Limb (tissue), 2 donors: ENCODE results near the gene CACNA1C.

Experiments
- DNase-seq, 2 donors: peaks; one replicate each; pipeline ENCODE4 v3.0.0-alpha.2; 2016; ENCODE audit errors: extremely low spot score in 2 of 2

The CACNA1C gene

GRCh38 chr12:2273288-2273687 is 220.5 kb downstream of the CACNA1C start:
- no peak for DNase-seq

GRCh38 chr12:2273751-2274150 is 221.0 kb downstream of the CACNA1C start:
- no peak for DNase-seq

DNA sequence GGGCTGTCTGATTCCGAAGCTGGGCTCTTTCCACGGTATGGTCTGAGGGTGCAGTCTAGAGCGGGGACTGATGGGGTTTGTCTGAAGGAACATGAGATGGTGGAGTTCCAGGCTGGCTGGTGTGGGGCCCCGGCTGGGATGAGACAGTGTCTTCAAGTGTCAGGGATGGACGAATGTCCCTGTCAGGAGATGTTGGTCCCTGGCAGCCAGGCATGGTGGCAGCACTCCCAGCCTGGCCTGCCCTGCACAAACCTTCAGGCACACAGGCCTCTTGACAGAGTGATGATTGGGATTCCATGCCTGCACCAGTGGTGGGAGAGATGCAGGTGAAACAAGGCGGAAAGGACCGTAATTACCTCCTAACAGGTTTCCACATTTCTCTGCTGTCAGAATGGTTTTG is 221.9 kb downstream of the CACNA1C start:
- DNase-seq: no peak

DNA sequence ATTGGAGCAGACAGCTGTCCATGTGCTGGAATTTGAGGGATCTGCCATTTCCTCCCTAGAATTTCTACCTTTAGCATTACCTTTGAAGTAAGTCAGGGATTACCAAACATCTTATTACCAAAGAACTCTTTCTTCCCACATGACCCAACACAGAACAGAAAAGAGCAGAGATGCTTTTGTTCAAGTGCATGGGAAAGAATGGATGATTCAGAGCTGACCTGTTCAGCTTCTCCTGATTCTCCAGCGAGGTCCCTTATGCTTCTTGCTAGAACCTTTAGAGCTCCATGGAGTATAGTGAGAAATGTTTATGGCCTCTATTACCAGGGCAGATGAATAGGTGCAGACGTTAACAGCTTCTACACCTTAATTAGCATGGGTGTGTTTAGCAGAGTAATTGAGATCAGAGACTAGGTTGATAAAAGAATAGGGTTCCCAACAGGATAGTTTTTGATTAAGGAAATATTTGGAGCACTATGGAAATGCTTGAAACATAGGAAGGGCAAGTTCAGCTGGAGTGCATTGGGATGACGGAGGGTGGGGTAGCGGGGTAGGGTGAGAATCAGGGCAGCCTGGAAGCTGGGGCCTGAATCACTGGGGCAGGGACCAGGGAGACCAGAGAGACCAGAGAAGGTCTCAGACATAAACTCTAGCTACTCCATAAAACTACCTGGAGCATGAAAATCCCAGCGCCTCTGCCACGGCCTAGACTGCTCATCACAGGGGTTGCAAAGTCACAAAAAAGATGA is 223.7 kb downstream of the CACNA1C start:
- DNase-seq: no peak

DNA sequence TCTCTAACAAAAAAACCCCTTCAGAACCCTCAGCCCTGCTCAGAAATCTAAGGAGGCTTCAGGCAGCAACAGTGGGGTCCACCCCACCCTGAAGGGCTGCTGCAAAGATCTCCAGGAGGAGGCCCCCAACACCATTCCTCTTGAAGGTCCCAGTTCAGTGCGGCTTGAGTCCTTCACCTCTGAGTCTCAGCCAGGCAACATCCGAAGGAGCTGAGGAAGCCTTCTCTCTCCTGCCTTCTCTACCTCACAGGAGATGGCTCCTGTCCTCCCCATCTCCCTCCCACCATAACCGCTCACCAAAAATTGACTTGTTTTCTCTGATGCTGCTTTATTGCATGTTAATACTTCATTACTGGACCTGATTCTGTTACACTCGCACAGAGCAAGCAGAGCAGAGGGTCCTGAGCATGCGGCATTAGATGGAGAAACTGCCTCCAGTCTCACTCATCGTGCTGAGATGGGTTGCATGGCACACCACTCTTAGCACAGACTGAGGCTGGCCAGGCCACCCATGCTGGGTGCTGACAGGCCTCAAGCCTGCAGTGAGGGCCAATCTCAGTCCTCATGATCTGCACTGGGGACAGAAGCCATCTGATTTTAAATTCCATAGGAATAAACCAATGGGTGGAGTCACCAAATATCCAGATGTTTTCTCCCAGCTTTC is 224.8 kb downstream of the CACNA1C start:
- DNase-seq: no peak

DNA sequence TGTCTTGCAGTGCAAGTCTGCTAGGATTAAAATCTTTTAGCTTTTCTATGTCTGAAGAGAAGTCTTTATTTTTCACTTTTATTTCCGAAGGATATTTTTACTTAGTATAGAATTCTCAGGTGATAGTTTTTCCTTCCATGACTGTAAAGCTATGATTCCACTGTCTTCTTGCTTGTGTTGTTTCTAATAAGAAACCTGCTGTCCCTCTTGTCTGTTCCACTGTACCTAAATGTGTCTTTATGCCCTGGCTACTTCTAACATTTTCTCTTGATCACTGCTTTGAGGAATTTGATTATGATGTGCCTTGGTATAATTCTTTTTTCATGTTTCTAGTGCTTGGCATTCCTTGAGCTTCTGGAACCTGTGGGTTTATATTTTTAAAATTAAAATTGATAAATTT is 228.7 kb downstream of the CACNA1C start:
- no peak for DNase-seq

GRCh38 chr12:2282318-2282717 is 229.5 kb downstream of the CACNA1C start:
- no peak for DNase-seq

DNA sequence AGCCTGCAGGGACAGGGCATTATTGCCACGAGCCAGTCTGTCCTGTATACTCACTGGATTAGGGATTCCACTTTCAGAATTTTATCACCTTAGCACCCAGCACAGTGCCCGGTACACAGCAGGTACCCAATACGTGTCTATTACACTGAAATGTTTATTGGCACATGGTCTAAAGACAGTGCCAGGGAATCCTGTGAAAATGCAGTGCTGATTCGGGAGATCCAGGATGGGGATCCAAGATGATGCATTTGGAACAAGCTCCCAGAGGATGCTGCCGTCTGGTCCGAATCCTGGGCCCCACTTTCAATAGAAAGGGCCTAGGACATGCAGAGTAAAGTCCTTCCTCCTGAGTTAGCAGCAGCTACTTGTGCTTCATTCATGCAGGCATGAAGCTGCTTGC is 230.7 kb downstream of the CACNA1C start:
- no peak for DNase-seq

GRCh38 chr12:2283916-2284315 is 231.1 kb downstream of the CACNA1C start:
- peak; percentile 72 to 75 for DNase-seq

DNA sequence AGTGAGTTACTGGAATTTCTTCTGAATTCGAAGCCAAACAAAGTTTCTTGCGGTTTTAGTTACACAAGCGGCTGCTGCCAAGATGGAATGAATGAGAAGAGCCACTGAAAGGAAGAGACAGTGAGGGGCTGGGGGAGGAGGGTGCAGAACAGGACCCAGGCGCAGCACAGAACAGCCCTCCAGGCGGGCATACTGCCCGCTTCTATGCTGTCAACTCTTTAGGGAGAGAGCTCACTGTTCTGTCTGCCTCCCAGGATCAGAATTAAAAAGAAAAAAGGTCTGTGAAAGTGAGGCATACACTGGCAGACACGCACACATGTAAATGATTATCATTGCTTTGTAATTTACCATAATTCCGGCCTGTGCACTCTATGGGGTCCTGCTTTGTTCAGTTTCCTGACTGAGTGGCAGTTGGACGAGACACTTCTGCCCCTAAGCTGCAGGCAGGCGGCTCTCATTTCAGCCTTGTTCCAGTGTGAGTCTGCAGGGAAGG is 231.6 kb downstream of the CACNA1C start:
- peak; percentile 35 to 59 for DNase-seq

DNA sequence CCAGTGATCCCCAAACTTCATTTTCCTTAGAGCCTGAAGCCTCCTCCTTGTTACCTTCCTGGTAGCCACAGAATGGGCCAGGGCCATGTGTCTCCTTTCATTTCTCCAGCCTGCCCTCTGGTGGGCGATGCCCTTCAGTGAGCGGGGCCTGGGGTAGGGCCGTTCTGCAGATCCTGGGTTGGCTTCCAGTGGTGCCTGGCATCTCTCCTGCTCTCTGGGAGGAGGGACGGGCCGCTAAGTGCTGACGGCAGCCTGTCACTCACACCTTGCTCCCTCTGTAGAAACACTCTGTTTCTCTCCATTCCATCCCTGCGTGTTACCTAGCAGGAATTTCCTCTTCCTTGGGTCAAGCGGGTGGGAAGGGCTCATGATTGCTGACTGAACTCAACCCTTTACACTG is 232.1 kb downstream of the CACNA1C start:
- peak; percentile 73 to 86 for DNase-seq

DNA sequence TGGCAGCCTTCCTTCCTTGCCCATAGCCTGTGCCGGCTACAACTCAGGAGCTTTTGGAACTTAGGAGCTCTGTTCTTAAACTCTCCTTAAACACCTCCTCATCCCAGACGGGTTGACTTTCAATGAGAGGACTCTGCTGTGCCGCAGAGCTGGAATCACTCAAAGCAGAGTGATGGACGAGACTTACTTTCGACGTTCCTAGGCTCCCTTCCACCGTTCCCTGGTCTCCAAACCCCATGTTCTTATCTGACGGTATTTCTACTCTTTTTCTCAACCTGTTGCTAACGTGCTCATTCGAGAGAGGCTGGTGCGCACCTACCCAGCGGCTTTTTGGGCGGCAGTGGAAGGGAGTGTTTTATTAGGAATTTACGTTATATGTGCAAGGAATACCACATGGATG is 232.7 kb downstream of the CACNA1C start:
- DNase-seq: no peak

- no peak for DNase-seq
Measured at GRCh38 chr12:2286047-2286446, 233.3 kb downstream of the CACNA1C start.

- DNase-seq: no peak
Measured at GRCh38 chr12:2286461-2287131, 233.8 kb downstream of the CACNA1C start.

DNA sequence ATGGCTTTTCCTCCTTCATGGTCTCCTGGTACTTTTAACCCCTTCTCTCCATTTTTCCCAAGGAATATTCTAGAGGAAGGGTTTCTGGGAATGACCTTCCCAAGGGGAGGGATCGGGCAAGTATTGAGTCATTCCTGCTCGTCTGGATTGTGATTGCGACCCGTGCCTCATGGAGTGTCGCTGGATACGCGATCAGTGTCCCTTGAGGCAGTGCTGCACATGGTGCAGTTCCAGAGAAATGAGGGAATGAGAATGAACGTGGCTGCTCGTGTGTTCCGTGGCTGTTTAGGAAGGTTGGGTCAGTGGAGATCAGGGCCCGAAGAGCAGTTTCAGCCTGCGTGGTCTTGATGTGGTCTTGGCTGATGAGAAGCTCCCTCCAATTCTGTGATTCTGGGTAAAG is 234.4 kb downstream of the CACNA1C start:
- no peak for DNase-seq

GRCh38 chr12:2287589-2287988 is 234.8 kb downstream of the CACNA1C start:
- no peak for DNase-seq

DNA sequence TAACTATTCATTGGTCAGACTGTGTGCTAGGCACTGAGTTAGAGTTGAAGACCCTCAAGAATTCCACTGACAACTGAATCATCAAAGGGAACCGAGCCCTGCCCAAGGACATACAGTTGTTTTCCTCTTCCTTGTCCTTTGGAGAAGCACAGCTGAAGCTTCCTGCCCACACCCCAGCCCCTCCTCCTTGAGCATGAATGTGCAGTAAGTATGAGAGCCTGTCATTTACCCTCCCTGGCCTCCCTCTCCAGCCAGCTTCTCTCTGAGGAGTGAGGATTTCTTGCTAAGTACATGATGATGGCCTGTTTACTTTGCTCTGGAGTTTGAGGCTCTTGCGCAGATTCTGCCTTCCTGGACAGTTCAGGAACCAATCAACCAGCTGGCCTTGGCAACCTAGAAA is 235.2 kb downstream of the CACNA1C start:
- DNase-seq: no peak

DNA sequence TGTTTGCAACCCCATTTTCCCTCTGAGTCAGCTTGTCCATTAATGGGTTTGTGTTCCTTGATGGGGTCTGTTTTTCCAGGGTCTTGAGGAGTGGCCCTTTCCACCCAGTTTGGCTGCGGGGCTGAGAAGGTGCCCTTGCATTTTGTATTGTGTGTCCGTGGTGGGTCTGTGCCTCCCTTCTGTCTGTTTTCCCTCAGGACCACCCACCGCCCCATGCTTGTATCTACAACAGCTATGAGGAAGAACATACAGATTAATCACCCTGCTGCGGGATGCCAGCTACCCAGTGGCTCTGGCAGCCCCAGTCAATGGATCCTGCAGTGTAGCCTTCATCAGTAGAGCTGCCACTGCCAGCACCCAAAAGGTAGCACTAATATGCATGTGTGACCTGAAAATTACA is 235.7 kb downstream of the CACNA1C start:
- DNase-seq: no peak

DNA sequence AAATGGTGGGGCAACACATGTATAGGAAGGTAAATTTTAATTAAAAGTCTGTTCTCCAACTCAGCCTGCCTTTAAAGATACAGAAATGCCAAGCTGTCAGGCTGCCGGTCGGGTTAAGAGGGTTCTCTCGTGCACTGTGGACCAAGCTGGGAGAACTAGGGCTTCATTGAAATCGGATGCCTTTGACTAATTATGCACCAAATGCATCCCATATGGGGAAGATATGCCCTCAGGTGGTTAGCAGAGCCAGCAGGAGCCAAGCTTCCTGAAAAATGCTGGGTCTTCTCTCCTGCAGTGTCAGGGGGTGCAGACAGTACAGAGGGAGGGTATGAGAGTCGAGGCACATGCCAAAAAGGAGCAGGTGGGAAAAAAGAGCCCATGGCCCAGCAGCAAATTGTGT is 236.1 kb downstream of the CACNA1C start:
- no peak for DNase-seq

DNA sequence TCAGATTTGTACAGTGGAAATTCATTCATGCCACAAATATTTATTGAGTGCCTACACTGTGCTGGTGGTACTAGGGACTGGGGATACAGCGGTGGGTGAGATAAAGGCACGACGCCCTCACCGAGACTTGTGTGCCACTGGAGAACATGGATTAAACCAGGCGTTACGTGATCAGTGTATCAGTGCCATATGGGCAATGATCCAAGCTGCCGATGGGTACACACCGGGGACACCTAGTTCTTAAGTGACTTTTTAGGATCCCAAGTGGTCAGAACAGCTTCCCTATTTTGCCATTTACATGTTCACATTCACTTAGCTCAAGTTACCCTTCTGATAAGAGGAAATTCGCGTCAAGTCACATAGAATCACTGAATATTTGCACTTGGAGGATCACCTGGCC is 236.7 kb downstream of the CACNA1C start:
- no peak for DNase-seq

DNA sequence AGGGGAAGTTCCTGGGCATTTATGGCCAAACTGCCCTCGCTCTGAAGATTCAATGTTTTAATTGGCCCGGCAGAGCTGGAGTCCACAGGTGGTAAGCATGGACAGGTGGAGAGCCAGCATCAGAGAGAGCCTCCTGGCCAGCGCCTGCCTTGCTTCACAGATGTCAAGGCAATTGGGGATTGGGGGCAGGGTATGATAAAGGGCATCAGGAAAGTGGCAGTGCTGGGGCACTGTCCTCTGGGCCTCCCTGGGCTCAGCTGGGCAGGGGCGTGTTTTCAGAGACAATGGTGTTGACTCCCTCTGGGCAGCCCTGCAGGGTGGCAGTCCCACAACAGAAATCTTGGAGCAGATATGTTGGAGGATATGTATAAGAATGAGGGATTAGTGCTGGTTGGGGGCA is 237.3 kb downstream of the CACNA1C start:
- DNase-seq: no peak

DNA sequence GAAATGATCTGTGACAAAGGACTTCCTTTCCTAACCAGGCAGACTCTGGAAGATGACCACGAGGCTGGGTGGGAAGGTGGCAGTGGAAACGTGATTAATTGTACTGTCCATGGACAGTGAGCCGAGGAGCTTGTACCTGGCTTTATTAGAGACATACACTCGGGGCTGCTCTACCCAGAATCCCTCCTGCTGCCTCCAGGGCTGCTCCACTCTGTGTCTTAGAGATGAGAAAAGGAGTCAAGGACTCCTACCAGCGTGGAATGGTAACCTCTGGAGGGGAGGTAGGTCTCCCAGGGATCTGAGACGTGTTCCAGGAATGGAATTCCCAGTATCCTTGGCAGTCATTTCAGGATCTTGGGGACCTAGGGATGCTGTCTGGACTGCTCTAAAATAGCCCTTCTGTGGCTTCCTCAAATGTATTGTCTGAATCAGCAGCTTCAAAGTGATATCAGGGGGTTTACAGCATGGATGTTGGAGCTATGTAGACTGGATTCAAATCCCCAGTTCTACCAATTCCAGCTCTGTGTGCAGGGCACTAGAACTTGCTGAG is 237.8 kb downstream of the CACNA1C start:
- no peak for DNase-seq
